ENCODE data around the gene C19orf18.
A peak's percentile ranks its signal among the peaks of the same experiment; 100 is the strongest.
"Not testable (repeated sequence)": the region's sequence is repeated elsewhere in the genome, so short reads cannot be mapped to it uniquely, and the experiment has no call there.

Gene C19orf18

DNA sequence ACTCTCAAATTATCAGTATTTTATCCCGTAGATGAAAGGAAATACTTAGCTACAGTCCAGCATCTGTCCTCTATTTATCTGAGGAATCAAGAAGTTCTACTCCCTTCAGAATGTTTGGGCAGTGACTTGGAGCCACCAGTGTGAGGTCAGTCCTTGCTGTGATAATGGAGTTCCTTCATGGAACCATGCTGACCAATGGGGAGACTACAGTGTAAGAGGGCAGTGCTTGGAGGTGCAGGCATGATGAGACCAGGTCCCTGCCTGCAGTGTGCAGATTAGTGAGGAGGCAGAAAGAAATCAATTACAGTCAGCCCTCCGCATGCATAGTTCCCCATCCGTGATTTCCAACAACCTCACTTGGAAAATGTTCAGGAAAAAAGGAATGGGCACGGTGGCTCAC, at the start of gene C19orf18:
Gene C19orf18, minus strand, starts transcription at position 101 of the 400 bp plus-strand sequence. CDS start 102 bp downstream, outside the sequence.
- DNase-seq, result no peak

DNA sequence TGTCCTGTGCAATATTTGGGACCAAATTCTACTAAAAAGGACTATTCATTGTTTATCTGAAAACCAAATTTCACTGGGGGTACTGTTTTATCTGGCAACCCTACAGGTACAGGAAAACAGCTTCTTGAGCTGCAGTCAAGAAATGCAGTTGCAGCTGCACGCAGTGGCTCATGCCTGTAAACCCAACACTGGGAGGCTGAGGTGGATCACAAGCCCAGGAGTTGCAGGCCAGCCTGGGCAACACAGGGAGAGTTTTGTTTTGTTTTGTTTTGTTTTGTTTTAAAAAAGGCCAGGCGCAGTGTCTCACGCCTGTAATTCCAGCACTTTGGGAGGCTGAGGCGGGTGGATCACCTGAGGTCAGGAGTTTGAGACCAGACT, 47.9 kb upstream of the C19orf18 start:
- no peak for DNase-seq

DNA sequence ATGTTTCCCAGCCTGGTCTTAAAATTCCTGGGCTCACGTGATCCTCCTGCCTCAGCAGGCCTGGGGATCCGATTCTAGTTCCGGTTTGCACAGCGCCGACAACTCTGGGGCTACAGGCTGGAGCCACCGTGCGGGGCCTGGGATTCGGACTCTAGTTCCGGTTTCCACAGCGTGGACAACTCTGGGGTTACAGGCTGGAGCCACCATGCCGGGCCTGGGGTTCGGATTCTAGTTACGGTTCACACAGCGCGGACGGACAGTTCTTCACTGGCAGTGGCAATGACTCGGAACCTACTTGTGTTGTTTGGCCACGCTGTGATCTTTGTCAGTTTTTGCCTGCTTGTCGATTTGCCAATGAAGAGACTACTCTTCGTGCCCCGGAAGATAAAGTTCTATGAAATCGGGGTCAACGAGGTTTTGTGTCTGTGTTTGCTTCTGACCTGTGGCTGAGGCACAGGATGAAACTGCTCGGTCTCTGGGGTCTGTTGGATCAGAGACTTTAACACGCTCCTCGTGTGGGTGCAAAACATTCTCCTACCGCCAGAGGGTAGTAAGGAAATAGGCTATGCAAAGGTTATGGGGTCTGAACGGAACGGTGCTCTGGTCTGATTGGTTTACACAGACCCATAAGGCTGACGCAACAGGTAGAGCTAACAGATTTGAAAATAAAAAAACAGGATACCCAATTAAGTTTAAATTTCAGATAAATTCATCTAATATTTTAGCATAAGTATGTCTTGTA, 47.4 kb upstream of the C19orf18 start:
- peak; percentile 56 to 63 (median 62) for DNase-seq

DNA sequence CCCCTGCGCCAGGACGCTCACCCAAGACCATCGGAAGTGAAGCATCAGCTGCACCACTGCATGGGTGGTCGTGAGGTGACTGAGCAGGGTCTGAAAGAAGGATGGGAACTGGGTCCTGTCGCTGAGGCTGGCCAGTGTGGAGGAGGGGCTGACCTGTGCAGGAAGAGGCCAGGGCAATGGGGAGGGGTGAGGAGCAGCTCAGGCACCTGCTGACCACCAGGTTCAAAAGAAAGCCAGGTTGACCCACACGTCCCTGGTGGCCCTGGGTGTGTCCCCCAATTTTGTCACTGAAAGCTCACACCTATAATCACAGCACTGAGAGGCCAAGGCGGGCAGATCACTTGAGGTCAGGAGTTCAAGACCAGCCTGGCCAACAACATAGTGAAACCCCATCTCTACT, 45.8 kb upstream of the C19orf18 start:
- DNase-seq, result no peak

DNA sequence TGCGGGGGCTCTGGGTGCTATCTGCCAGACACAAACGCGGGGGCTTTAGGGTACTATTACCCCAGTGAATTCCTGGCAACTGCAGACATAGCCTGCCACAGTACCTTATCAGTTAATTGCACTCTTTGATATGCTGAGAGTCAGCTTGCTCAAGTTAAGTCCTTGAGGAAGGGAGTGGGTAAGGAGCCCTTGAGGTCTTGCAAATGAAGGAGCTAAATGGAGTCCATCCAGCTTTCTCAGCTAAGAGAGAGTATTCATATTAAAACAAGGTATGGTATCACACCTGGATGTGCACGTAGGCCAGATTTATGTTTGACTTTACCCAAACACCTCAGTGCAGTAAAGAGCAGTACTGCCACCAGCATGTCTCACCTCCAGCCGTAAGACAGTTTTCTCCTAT, 39.8 kb upstream of the C19orf18 start:
- DNase-seq, result no peak

DNA sequence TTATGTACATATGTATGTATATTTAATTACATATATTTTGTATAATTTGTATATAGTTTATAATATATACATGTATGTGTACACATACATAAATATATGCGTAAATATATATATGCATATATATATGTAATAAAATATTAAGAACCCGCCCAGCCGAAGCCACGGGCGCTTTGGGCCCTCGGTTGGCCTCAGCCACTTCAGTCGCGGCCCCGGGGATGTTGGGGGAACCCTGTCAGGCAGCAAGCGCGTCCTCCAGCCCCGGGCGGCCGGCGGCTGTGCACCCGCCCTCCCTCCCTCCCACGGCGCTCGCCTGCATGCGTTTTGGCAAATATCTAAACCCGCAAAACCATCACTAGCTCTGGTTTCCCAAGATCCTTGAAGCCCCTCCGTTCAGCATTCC, 36.2 kb upstream of the C19orf18 start:
- no peak for DNase-seq

DNA sequence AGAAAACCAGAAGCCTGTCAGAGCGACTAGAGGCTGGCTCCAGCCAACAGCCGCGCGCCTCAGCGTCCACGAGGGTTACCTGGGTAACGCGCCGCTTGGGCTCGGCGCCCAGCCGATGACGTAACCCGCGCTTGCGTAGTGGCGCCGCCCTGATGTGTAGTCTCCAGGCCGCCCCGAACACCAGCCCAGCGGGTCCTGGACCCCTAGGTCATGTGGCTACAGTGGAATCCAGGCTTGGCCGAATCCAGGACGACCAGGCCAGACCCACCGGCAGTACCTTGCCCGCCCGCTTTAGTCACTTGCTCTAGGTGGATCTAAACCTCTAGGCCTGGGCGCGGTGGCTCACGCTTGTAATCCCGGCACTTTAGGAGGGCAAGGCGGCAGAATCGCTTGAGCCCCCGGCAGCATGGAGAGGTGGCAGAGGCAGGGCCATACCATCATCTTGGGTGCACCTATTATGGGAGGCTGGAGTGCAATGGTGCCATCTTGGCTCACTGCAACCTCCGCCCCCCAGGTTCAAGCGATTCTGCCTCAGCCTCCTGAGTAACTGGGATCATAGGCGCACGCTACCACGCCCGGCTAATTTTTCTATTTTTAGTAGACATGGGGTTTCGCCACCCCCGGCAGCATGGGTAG, 35.5 kb upstream of the C19orf18 start:
- peak; percentile 72 to 82 (median 75) for DNase-seq

DNA sequence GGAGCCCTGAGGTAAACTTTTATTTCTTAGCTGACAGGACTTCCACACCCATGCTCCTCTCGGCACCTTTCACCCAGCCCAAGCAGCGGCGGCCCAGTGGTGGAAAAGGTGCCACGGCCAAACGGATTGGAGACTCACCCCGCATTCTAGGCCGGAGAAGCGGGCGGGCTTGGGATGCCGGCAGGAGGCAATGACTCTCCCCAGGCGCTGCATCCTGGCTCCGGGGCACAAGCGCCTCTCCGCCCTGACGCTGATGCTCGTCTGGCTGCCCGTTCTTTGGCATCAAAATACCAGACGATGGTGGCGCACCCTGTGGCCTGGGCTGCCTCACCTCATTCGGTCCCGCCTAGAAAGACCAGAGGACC, 34.9 kb upstream of the C19orf18 start:
- no peak for DNase-seq

DNA sequence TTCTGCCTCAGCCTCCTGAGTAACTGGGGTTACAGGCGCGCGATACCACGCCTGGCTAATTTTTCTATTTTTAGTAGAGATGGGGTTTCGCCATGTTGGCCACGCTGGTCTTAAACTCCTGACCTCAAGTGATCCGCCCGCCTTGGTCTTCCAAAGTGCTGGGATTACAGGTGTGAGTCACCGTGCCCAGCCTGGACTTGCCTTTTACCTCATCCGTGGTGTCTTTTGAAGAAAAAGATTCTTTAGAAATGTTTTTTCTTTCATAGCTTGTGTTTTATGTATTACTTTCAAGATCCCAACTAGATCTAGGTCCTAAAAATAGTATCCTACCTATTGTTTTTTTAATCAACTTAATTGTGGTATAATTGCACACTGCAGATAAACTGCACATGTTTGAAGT, 34.5 kb upstream of the C19orf18 start:
- DNase-seq, result not testable (repeated sequence)

DNA sequence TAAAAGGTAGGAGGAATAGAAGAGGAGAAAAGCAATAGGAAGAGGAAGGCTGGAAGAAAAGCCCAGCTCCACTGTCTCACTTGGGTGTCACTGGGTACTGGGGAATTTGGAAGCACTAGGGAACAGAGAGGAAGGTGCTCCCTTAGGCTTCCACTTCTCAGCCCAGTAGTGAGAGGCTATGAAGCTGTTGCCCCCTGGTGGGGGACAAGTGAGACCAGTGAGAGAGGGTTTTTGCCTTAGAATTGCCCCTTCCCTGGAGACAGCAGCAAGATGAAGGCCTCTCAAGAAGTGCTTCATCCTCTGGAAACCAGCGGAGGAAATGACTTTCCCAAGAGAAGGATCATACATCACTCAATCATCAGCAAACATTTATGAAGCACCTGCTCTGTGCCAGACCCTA, 33.0 kb upstream of the C19orf18 start:
- peak in 1 of 3 donors; percentile 14 for DNase-seq

DNA sequence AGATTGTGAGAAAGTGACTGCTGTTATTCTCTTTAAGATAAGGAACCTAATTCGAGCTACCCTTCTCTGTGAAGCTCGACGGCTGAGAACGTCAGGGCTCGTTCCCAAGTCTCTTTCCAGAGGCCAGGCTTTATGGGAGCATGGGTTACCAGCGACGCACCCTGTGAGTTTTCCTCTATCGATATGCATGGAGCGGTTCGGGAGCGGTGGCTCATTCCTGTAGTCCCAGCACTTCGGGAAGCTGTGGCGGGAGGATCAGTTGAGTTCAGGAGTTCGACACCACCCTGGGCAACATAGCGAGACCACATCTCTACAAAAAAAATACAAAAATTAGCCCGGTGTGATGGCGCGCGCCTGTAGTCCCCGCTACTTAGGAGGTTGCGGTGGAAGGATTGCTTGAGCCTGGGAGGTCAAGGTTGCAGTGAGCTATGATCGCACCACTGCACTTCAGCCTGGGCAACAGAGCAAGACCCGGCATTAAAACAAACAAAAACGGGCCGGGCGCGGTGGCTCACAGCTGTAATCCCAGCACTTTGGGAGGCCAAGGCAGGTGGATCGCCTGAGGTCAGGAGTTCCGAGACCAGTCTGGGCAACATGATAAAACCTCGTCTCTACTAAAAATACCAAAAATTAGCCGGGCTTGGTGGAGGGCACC, 29.0 kb upstream of the C19orf18 start:
- DNase-seq, result no peak

DNA sequence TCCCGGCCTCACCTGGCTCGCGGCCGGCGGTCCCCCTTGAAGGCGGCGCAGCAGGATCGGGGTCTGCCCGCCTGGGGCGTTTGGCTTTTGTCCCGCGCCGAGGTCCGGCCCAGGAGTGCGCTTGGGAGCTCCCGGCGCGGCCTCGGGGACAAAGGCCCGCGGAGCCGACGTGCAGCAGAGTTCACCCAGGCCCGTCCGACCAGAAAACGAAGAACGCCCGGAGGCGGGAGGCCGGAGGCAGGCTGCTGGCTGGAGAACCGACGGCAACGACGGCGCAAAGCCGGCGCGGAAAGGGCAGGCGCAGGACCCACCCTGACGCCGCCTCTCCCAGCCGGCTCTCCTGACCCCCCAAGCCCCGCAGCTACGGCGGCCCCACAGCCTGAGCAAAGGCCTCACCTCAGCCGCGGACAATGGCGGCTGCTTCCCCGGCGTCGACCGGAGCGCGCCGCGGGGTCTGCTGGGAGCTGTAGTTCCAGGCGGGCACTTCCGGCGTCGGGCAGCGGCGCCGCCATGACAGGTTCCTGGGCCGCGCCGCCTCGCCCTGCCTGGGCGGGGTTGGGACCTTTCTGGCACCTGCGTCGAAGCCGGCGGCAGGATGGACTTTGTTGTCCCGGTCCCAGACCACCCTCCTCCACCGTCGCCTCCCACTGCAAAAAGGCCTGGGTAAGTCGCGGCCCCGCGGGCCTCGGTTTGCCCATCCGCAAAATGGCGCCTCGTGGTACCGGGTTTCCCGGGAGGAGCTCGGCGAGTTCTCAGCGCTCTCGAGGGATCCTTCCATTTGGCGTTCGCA, 28.2 kb upstream of the C19orf18 start, which contains the start of gene ZNF606:
Gene ZNF606, minus strand, starts transcription at position 437 of the 790 bp plus-strand sequence. CDS start 1,501 bp downstream, outside the sequence.
- DNase-seq, result peak; percentile 88 to 95 (median 93)

DNA sequence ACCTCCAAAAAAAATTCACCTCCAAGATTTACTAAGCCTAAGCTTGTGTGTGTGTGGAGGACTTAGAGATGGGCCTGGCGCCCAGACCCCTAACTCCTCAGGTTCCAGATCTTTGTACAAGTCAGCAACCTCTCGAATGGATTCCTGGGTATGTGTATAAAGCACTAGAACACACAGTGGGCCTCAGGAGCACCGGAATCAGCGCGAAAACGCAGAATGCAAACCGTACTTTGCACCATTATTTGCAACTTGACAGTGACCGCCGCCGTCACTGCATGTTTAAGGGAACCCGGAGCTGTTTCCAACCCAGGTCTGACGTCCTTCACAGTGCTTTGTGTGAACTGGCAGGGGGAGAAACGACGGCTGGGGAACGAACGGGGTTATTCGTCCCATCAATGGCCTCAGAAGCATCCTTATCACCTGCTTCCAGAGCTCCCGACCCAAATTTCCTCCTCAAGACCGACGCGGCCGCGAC, 27.6 kb upstream of the C19orf18 start:
- peak in 1 of 3 donors; percentile 10 for DNase-seq

DNA sequence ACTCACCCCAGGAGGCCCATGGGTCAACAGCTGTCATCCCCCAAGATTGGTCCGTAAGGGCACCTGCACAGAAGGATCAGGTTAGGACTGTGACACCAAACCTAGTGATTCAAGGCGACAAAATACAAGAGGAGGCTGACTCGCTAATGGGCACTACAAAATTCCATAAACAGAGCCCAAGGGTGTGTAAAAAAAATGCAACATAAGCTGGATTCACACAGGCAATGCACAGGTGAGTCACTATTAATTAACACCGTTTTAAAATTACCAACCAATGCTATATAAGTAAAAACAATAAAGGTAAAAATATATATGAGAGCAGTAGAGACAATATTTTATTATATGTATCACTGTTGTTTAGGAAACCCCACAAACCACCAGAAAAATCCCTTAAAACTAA, 26.3 kb upstream of the C19orf18 start:
- DNase-seq, result no peak

DNA sequence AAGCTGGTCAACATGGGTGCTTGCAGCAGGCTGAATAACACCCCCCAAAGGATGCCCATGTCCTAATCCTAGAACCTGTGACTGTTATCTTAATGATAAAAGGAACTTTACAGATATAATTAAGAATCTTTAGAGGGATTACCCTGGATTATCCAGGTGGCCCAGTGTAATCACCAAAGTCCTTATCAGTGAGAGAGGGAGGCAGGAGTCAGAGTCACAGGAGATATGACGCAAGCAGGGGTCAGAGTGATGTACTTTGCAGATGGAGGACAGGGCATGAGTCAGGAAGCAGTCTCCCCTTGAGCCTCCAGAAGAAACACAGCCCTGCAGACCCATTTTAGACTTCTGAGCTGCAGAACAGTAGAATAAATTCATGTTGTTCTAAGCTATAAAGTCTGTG, 18.5 kb upstream of the C19orf18 start:
- no peak for DNase-seq

DNA sequence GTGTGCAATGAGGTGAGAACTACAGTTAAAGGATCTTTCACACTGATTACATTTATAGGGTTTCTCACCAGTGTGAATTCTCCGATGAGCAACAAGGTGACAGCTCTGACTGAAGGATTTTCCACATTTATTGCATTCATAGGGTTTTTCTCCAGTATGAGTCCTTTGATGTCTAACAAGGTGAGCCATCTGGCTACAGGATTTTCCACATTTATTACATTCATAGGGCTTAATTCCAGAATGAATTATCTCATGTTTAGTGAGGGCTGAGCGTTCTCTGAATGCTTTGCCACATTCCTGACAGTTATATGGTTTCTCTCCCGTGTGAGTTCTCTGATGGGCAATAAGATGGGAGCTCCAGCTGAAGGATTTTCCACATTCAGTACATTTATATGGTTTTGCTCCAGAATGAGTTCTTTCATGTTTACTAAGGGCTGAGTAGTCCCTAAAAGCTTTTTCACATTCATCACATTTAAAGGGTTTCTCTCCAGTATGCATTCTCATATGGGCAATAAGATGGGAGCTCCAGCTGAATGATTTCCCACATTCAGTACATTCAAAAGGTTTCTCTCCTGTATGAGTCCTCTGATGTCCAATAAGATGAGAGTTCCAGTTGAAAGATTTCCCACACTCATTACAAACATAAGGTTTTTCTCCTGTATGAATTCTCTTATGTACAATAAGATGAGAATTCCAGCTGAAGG, 4.4 kb upstream of the C19orf18 start:
- no peak for DNase-seq

DNA sequence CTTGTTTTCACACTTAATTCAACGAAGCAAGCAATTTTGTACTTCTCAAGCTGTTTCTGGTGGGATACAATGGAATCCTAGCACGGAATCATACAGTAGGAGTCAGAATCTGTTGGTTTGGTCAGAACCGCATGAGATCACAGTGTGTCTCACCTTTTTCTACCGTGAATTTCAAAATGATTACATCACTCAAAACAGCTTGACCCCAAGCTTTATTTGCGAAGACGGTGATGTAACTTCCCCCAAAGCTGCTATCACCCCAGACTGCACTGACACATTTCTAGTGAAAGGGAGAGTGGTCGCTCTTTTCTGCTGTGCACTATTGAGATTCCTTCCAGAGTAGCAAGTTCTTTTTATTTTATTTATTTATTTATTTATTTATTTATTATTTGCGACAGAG, 9.6 kb downstream of the C19orf18 start:
- no peak for DNase-seq

DNA sequence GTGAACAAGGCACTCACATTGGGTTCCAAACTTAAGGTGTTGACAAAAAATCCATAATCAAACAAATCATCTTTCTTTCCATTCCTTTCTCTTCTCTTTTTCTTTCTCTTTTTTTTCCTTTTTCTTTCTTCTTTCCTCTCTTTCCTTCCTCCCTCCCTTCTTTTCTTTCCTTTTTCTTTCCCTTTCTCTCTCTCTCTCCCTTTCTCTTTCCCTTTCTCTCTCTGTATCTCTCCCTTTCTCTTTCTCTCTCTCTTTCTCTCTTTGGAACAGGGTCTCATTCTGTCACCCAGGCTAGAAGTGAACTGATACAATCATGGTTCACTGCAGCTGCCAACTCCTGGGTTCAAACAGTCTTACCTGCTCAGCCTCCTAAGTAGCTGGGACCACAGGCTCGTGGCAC, 12.5 kb downstream of the C19orf18 start:
- DNase-seq, result no peak

DNA sequence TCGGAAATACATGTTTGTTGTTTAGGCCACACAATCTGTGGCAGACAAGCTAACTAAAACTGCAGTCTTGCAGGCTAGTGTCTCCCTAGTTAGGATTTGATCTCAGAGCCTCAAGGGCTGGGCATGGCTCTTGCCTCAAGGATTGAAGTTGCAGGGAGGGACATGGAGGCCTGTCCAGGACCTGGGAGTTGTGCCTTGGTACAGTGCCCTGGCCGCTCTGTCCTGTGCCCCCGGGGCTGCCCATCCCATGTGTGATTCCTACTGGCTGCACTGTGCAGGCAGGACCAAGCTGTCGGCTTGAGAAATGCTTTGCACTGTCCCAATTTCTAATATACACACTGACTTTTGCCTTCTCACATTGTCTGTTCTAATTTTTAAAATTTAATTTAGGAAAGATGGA, 19.3 kb downstream of the C19orf18 start:
- DNase-seq, result no peak

DNA sequence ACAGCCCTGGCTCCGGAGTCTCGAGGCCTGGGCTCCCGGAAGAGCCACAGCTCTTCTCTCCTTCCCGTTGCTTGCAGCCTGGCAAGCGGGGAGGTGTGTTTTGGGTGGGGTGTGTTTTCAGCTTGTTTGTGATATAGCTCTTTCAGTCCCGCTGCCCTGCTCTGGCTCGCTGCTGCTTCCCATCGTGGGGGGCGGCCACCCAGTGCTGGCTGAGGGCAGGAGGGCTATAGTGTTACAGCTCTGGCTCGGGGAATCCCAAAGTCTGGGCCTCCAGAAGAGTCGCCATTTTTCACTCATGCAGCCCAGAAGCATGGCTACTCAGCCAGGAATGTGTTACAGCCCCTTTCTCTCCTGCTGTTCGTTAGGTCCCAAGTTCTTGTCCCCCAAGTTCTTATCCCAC, 24.6 kb downstream of the C19orf18 start:
- DNase-seq, result no peak

DNA sequence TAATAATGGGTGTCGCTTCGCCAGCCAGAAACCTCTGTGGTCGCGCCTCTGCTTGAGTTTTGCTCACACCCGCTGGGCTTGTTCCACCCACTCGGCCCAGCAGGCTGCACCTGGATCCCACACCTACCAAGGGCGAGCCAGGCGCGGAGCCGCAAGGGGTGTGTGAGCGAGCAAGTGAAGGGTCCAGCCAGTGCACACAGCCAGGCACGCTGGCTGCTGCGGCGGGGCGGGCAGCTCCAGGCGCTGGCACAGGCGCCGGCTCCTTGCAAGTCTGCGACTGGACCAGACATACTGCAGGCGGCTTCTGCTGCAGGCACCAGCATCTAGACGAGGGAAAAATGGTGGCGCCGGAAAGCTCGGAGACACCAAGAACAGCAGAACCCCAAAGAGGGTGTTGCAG, 25.0 kb downstream of the C19orf18 start:
- DNase-seq, result no peak

DNA sequence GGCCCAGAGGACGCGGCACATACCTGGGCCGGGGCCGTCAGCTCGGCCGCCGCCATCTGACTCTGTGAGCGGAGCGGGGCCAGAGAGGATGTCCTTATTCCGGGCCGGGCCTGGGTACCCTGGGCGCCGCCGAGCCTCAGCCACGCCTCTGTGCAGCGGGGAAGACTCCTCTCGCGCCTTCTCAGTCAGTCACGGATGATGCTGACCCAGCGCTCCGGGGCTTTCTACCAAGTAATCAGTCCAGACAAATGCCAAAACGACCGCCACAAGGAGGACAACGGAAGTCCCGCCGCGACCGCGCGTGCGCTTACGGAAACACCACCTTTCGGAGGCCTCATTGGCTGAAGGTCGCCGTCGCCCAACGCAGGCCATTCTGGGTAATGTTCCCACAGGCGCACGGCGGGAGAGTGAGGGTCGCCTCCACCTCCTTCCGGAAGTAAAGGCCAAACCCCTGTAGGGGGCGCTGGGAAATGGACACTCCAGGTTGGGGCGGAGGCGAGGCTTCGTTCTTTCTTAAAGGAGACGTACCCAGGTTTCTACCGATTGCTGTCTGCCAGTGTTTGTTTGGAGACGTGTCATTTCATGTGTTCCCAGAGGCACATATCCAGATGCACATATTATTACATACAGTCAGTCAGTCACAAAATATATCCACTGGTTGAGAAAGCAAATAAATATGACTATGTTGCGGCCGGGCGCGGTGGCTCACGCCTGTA, 26.8 kb downstream of the C19orf18 start, which contains the start of gene ZNF256:
Gene ZNF256, minus strand, starts transcription at position 288 of the 716 bp plus-strand sequence. Its CDS starts 232 bp downstream, at position 56.
- peak; percentile 90 to 95 (median 91) for DNase-seq
